GM18520 (cell line): ENCODE results near the gene CHTF18.

Source experiments
- ATAC-seq: cut with Tn5 transposase; IDR thresholded peaks from one replicate; pipeline ENCODE4 v1.9.1; 2021; ENCODE audit not compliant: unreplicated experiment

Gene CHTF18

GRCh38 chr16:760065-760464, 28.4 kb upstream of the CHTF18 start:
- no peak for ATAC-seq

- no peak for ATAC-seq
Measured at GRCh38 chr16:760545-761343, 27.7 kb upstream of the CHTF18 start, which contains the start of gene MSLN. TSS of gene MSLN (plus strand) at chr16:760734. CDS start at chr16:762681, 1,947 bp downstream.

- ATAC-seq, result no peak
Measured at GRCh38 chr16:761625-762513, 26.6 kb upstream of the CHTF18 start.

GRCh38 chr16:762595-763268, 25.7 kb upstream of the CHTF18 start:
- no peak for ATAC-seq

- ATAC-seq, result no peak
Measured at GRCh38 chr16:763369-764183, 24.8 kb upstream of the CHTF18 start.

GRCh38 chr16:764184-764750, 24.2 kb upstream of the CHTF18 start:
- ATAC-seq, result no peak

- ATAC-seq, result no peak
Measured at GRCh38 chr16:764848-765487, 23.5 kb upstream of the CHTF18 start.

- no peak for ATAC-seq
Measured at GRCh38 chr16:765488-765865, 22.9 kb upstream of the CHTF18 start.

- no peak for ATAC-seq
Measured at GRCh38 chr16:766008-766819, 22.2 kb upstream of the CHTF18 start.

- no peak for ATAC-seq
Measured at GRCh38 chr16:766820-767640, 21.4 kb upstream of the CHTF18 start.

- no peak for ATAC-seq
Measured at GRCh38 chr16:767743-768235, 20.6 kb upstream of the CHTF18 start.

- no peak for ATAC-seq
Measured at GRCh38 chr16:768428-768827, 20.0 kb upstream of the CHTF18 start.

- no peak for ATAC-seq
Measured at GRCh38 chr16:769184-769784, 19.1 kb upstream of the CHTF18 start.

GRCh38 chr16:769934-770333, 18.5 kb upstream of the CHTF18 start:
- ATAC-seq, result no peak

GRCh38 chr16:770411-770810, 18.0 kb upstream of the CHTF18 start:
- no peak for ATAC-seq

GRCh38 chr16:772959-773358, 15.5 kb upstream of the CHTF18 start:
- ATAC-seq, result no peak
